ENCODE results near the gene KANSL3.

DNA sequence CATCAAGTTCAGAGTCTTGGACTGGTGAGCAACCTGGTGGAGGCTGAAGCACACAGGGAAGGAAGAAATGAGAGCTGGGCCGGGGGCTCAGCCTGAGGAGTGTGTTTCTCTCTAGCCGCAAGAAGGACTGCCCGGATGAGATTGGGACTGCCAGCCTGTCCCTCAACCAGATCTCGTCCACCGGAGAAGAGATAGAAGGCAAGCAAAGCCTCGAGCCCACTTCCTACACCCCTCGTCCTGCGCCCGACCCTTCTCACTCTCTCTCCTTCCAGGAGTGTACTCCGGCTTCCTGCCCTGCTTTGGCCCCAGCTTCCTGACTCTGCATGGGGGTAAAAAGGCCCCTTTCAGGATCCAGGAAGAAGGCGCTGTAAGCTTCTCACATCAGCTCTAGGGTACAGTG lies 30.7 kb upstream of the KANSL3 start:
- TF ChIP-seq STAT1 (IDR thresholded peaks at IDR 0.05; ENCODE audit: unreplicated experiment), result no peak
- TF ChIP-seq, protein P1, sequence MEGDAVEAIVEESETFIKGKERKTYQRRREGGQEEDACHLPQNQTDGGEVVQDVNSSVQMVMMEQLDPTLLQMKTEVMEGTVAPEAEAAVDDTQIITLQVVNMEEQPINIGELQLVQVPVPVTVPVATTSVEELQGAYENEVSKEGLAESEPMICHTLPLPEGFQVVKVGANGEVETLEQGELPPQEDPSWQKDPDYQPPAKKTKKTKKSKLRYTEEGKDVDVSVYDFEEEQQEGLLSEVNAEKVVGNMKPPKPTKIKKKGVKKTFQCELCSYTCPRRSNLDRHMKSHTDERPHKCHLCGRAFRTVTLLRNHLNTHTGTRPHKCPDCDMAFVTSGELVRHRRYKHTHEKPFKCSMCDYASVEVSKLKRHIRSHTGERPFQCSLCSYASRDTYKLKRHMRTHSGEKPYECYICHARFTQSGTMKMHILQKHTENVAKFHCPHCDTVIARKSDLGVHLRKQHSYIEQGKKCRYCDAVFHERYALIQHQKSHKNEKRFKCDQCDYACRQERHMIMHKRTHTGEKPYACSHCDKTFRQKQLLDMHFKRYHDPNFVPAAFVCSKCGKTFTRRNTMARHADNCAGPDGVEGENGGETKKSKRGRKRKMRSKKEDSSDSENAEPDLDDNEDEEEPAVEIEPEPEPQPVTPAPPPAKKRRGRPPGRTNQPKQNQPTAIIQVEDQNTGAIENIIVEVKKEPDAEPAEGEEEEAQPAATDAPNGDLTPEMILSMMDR (conservative IDR thresholded peaks at IDR 0.05; ENCODE audit: low read depth in 2 of 2), result no peak
- TF ChIP-seq REST (IDR thresholded peaks at IDR 0.05; ENCODE audit: unreplicated experiment), result no peak
